ENCODE data around the gene EDIL3.

The EDIL3 gene

DNA sequence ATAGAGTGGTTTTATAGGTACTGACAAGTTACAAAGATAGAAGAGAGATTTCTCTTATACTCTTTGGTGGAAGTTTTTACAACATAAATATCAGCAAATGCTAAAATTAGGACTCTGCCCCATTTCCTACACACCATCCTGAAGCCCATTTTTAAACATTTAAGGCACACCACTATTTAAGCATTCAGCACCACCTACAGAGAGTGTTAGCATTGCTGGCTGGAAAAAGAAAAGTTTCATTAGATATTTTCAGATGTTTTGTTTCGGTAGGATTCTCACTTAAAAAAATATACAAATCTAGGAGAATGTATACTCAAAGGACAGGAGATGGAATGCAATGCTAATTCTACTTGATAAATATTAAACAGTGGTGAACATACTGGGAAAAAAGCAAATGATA lies 471.1 kb downstream of the EDIL3 start:
- no peak for DNase-seq (ENCODE audit: low read depth in 2 of 2)

DNA sequence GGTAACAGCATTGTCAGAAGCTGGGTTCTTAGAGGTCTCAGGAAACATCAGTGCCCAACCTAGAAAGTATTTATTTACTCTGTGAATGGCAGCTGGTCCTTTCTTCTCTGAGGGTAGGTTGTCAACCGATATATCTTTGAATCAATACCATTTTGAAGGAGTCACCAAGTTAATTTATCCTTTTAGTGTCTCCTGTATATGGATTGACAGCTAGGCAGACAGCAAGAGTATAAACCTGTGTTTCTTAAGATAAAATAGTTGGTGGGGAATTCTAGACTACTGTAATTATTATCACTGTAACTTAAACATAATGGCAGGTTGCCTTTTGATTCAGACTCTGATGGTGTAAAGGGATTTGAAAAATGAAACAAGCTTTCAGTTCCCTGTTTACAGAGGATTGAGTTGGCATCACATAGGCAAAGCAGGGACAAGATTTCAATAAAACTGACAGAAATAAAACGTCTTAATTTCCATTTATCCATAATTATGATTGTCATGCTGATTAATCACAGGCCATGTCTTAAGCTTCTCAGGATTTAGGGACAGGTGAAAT lies 473.2 kb downstream of the EDIL3 start:
- no peak for DNase-seq (ENCODE audit: low read depth in 2 of 2)

DNA sequence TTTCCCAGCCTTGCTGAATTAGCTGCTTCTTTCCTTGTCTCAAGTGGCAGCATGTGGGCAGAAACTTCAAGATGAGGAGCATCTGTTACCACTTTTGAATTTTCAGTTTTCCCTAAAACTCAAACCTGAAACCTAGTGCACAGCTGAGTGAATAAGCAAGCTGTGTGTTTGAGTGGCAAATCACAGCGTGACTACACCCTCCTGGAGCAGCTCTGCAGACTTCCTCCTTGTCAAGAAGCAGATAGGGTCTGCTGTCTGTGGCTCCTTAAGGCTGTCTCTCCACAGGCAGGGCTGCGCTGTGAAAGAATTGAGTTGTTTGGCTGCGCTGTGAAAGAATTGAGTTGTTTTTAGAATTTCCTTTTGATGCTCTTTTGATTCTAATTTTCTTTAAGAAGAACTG lies 484.4 kb downstream of the EDIL3 start:
- no peak for DNase-seq (ENCODE audit: low read depth in 2 of 2)

GRCh38 chr5:83899326-83899970 lies 485.2 kb downstream of the EDIL3 start:
- no peak for DNase-seq (ENCODE audit: low read depth in 2 of 2)

DNA sequence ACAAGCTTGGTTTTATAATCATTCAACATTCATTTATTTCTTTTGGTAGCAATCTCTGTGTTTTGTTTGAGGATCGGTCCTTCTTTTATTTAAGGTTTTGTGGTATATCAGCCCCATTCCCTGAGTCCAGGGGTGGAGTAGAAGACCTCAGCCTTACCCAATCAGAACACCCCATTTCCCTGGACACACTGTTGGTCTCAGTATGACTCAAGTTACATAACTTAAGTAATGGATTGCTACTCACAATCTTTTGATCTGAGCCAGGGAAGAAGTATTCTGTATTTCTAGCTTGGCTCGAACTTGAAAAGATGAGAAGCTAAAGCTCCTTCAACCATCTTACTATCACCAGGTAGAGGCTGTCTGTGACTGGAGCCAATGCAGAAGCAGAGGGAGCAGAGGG lies 488.8 kb downstream of the EDIL3 start:
- no peak for DNase-seq (ENCODE audit: low read depth in 2 of 2)

- no peak for DNase-seq (ENCODE audit: low read depth in 2 of 2)
Observed at GRCh38 chr5:83891261-83891660, 493.4 kb downstream of the EDIL3 start.

Data from stimulated activated CD8-positive, alpha-beta memory T cell treated with anti-CD3 and anti-CD28 coated beads, Interleukin-7, amount 100 ng/mL, for 1 hour (primary cell).